Psoas muscle (tissue), 8 donors: ENCODE measurements around the gene TMEM163. TPM values are rescaled to one million over a fixed set of nuclear protein-coding genes. Genes with fewer than 3 reads are reported as not detected.
A peak's percentile ranks its signal among the peaks of the same experiment; 100 is the strongest.

Source experiments
- ATAC-seq, 4 donors: fragments of 200-7000 bp; cut with Tn5 transposase; one replicate each; pipeline ENCODE4 v1.9.1; 2020; ENCODE audit warnings: moderate library complexity in 3 of 4, mild to moderate bottlenecking in 2 of 4
- DNase-seq, 2 donors: peaks; one replicate each; pipeline ENCODE4 v3.0.0-alpha.2; 2020
- H3K27ac ChIP-seq: fragments of 200-600 bp; one replicate; pipeline ENCODE4 v1.8.0; 2022
- H3K27me3 ChIP-seq, 3 donors: fragments of 200-600 bp in 1 of 3; one replicate each; pipeline versions ENCODE4 v1.6.1 to v1.8.0; 2013 to 2022; ENCODE audit warnings: low read length in 2 of 3, mild to moderate bottlenecking in 2 of 3, moderate library complexity in 1 of 3; ENCODE audit not compliant: insufficient read depth in 3 of 3
- H3K36me3 ChIP-seq, 2 donors: fragments of 200-600 bp in 1 of 2; one replicate each; pipeline versions ENCODE4 v1.6.1 to v1.8.0; 2013 to 2022; ENCODE audit warnings: low read depth in 1 of 2, mild to moderate bottlenecking in 1 of 2, moderate library complexity in 1 of 2; ENCODE audit not compliant: insufficient read depth in 1 of 2
- H3K4me1 ChIP-seq: fragments of 200-600 bp; one replicate; pipeline ENCODE4 v1.8.0; 2022
- H3K4me3 ChIP-seq: fragments of 200-600 bp; one replicate; pipeline ENCODE4 v1.8.0; 2022; ENCODE audit warnings: mild to moderate bottlenecking
- H3K9me3 ChIP-seq: fragments of 200-600 bp; one replicate; pipeline ENCODE4 v1.8.0; 2022
- WGBS, 3 donors: extraction: QIAGEN DNeasy Blood & Tissue Kit; methylation state at CpG; one replicate each; pipeline versions ENCODE4 v1.1.6 to v1.1.7; 2013; 5-methylcytosine and 5-hydroxymethylcytosine counted together
- intact Hi-C, 2 donors: fragments of 100-400 bp; cut with DNase I; formaldehyde crosslinking; loops; one replicate each; pipeline versions ENCODE4 v1.11.0 to v1.14.2; 2022
- polyA plus RNA-seq, 3 donors: library from polyadenylated mRNA; stranded (reverse); fragments of 200-250 nt; gene quantifications; one replicate each; pipeline ENCODE4 v1.2.3, GENCODE V29; 2013
- total RNA-seq, 4 donors: library from RNA; stranded (reverse); fragmentation: NEBNext Ultra II Directional in 2 of 4; extraction: Animal tissue kit (Norgen Biotek cat#: 25700) in 2 of 4; gene quantifications; one replicate each; pipeline versions ENCODE4 v1.2.1 to v1.2.4, GENCODE V29; 2021 to 2023
- TF ChIP-seq, protein P1 (sequence below): fragments of 200-600 bp; IDR thresholded peaks from one replicate; pipeline ENCODE4 v1.8.0; 2022; ENCODE audit warnings: antibody characterized with exemption
- donor health status: healthy with polysubstance abuse.
- donor health status: DM: no; HTN: no; CAD: no; lungs with moderate emphysema.
- donor health status: Bipolar disorder and iron deficiency.
- donor health status: healthy.
- donor health status: DM: yes; HTN: yes; CAD: no.
- donor health status: DM: no; HTN: no; CAD: no.
- donor health status: DM: no; HTN: no; CAD: no.
- donor health status: DM: yes; HTN: yes; CAD: no.

Gene TMEM163
- total and polyA plus RNA-seq, 7 donors: 0.17 to 0.52 (median 0.28) TPM; not detected in 1

- WGBS, 3 donors: 49 to 60% (median 51%) methylated on average over 3 of the region's 3 CpGs
- DNase-seq: no peak
- Histone ChIP-seq H3K27me3 (no peaks in the 10 kb centered on the region), H3K36me3 (no peaks in the 10 kb centered on the region), H3K27ac (no peak overlapping the region), H3K4me1 (no peaks in the 10 kb centered on the region), H3K9me3 (no peaks in the 10 kb centered on the region), H3K4me3 (no peak overlapping the region)
- intact Hi-C loops: no loop called here
- TF ChIP-seq, protein P1, sequence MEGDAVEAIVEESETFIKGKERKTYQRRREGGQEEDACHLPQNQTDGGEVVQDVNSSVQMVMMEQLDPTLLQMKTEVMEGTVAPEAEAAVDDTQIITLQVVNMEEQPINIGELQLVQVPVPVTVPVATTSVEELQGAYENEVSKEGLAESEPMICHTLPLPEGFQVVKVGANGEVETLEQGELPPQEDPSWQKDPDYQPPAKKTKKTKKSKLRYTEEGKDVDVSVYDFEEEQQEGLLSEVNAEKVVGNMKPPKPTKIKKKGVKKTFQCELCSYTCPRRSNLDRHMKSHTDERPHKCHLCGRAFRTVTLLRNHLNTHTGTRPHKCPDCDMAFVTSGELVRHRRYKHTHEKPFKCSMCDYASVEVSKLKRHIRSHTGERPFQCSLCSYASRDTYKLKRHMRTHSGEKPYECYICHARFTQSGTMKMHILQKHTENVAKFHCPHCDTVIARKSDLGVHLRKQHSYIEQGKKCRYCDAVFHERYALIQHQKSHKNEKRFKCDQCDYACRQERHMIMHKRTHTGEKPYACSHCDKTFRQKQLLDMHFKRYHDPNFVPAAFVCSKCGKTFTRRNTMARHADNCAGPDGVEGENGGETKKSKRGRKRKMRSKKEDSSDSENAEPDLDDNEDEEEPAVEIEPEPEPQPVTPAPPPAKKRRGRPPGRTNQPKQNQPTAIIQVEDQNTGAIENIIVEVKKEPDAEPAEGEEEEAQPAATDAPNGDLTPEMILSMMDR: no peak
- peak in 1 of 4 donors; percentile 57 for ATAC-seq
Observed at GRCh38 chr2:134549104-134549503, 169.7 kb downstream of the TMEM163 start.

DNA sequence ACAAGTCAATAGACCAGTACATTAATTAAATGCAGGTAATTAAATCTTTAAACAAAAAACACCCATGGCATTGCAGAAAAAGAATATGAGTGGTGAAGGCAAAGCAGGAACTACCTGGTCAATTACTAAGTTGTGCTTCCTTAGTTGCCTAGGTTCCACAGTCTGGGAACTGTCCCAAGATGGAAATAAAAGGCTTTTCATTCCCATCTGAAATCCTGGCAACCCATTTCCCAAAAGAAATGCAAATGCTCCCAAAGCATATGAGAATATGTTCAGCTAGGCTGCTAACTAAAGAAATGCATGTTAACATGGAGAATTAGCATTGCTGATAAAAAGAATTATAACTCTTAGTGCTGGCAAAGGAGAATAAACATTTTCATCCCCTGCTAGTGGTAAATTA, 177.8 kb downstream of the TMEM163 start:
- no peak for DNase-seq
- Histone ChIP-seq H3K4me1 (no peaks in the 10 kb centered on the region), H3K9me3 (no peaks in the 10 kb centered on the region), H3K36me3 (no peaks in the 10 kb centered on the region), H3K27ac (no peak overlapping the region), H3K27me3 (peaks cover 0 to 2% (median 0%) of the 10 kb centered on the region in 3 donors), H3K4me3 (no peak overlapping the region)
- no peak for ATAC-seq
- TF ChIP-seq, protein P1: no peak
- intact Hi-C loops: no loop called here

- no peaks in the 10 kb centered on the region for H3K9me3 ChIP-seq
- no peak for DNase-seq
- no peaks in the 10 kb centered on the region for H3K4me1 ChIP-seq
- H3K27me3 ChIP-seq: peaks cover 0 to 2% (median 0%) of the 10 kb centered on the region in 3 donors
- no peak overlapping the region for H3K27ac ChIP-seq
- TF ChIP-seq, protein P1: no peak
- intact Hi-C loops: no loop called here
- H3K4me3 ChIP-seq: no peak overlapping the region
- 36 to 42% (median 41%) methylated on average over 5 of the region's 5 CpGs for WGBS, 3 donors
- no peaks in the 10 kb centered on the region for H3K36me3 ChIP-seq
- ATAC-seq: no peak
Observed at GRCh38 chr2:134539981-134540380, 178.8 kb downstream of the TMEM163 start.

GRCh38 chr2:134537702-134538101, 181.1 kb downstream of the TMEM163 start:
- no peaks in the 10 kb centered on the region for H3K9me3 ChIP-seq
- intact Hi-C loops: no loop called here
- ATAC-seq (no peak), DNase-seq (no peak)
- H3K4me3 ChIP-seq: no peak overlapping the region
- H3K36me3 ChIP-seq: no peaks in the 10 kb centered on the region
- WGBS, 3 donors: 47 to 88% (median 63%) methylated on average over 4 of the region's 4 CpGs
- H3K27me3 ChIP-seq: peaks cover 0 to under 1% (median 0%) of the 10 kb centered on the region in 3 donors
- H3K27ac ChIP-seq: no peak overlapping the region
- TF ChIP-seq, protein P1: no peak
- no peaks in the 10 kb centered on the region for H3K4me1 ChIP-seq

- TF ChIP-seq, protein P1: no peak
- Histone ChIP-seq H3K27ac (no peak overlapping the region), H3K9me3 (no peaks in the 10 kb centered on the region), H3K36me3 (no peaks in the 10 kb centered on the region), H3K27me3 (no peaks in the 10 kb centered on the region), H3K4me3 (no peak overlapping the region), H3K4me1 (no peaks in the 10 kb centered on the region)
- intact Hi-C loops: no loop called here
- no peak for ATAC-seq
- 78 to 94% (median 90%) methylated on average over 2 of the region's 2 CpGs for WGBS, 3 donors
- no peak for DNase-seq
Observed at GRCh38 chr2:134537121-134537520, 181.7 kb downstream of the TMEM163 start.
